Effector memory CD4-positive, alpha-beta T cell (primary cell): ENCODE data around the gene THAP7.

Source experiments
- DNase-seq, 3 donors: peaks; one replicate each; pipeline ENCODE4 v3.0.0-alpha.2; 2020
- H3K27ac ChIP-seq: 2 replicates; pipeline ENCODE4 v1.7.0; 2013; ENCODE audit warnings: mild to moderate bottlenecking, low read length, moderate library complexity; ENCODE audit not compliant: insufficient read depth, poor library complexity, severe bottlenecking
- H3K27me3 ChIP-seq: replicated peaks from 2 replicates; pipeline ENCODE4 v1.7.0; 2013; ENCODE audit warnings: mild to moderate bottlenecking, low read length; ENCODE audit not compliant: insufficient read depth, control insufficient read depth, poor library complexity, severe bottlenecking
- H3K36me3 ChIP-seq: 2 replicates; pipeline ENCODE4 v1.7.0; 2013; ENCODE audit warnings: mild to moderate bottlenecking, low read length, moderate library complexity; ENCODE audit not compliant: control insufficient read depth, insufficient read depth
- H3K4me1 ChIP-seq: 2 replicates; pipeline ENCODE4 v1.7.0; 2013; ENCODE audit warnings: low read length, mild to moderate bottlenecking; ENCODE audit not compliant: control insufficient read depth, insufficient read depth, poor library complexity, severe bottlenecking
- H3K4me3 ChIP-seq: 2 replicates; pipeline ENCODE4 v1.7.0; 2013; ENCODE audit warnings: low read length, low read depth, mild to moderate bottlenecking; ENCODE audit not compliant: insufficient read depth, poor library complexity, severe bottlenecking
- H3K9me3 ChIP-seq: 2 replicates; pipeline ENCODE4 v1.7.0; 2013; ENCODE audit warnings: mild to moderate bottlenecking, low read length, moderate library complexity; ENCODE audit not compliant: control insufficient read depth

The THAP7 gene

DNA sequence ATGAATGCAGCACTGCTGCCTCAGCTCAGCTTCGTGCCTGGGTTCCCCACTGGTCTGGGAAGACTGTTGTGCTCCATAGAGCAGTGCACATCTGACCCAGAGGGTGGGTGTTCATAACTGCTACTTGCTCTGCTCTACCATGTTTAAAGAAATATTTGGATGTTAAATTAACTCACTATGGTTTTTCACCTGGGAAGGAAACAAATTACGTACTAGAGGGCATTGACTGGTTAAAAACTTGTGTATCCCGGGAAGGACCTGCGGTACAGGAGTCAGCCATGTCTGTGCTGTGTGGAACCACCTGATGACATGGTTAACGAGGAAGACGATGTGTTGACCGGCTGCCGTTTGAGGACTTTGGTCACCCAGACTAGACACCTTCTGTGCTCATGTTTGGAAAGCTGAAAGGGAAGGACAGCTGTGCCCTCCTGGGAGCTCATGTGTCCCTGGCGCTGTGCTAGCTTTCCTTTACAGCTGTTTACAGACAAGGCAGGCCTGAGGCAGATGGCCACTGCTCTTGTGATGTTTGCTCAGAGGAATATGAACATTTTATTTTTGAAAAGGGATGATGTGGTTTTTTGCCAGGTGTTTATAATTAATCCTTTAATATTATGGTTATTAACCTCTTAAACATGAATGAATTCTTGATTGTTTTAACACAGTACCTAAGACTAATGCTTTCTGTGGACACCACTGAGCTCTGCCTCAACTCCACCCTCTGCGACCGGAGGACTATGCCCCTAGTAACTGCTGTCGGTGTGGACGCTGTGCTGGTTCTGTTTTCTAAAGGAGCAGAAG lies 49.2 kb downstream of the THAP7 start:
- Histone ChIP-seq H3K9me3 (no peaks in the 10 kb centered on the region), H3K27me3 (peaks cover 10% of the 10 kb centered on the region), H3K36me3 (peaks cover 28% of the 10 kb centered on the region), H3K4me3 (no peak overlapping the region), H3K4me1 (peaks cover 12% of the 10 kb centered on the region), H3K27ac (no peak overlapping the region)
- no peak for DNase-seq

DNA sequence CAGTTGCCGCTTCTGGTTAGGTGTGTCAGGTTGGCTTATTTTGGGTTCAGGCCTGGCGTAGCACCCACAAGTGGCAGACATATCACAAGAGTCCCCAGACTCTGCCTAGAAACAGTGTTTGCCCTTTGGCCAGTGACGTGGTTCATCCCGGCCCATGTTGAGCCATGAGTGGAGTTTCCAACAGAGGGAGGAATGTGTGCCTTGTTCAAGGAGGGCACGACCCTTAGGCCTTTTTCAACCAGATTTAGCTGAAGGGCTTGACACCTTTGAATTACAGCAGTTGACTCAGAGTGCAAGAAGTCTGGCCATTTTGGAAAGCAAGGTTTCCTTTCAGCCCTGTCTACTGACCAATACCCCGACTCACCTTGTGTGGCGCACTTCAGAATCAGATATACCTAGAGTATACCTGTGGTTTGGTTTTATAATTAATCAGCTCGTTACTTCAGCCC lies 50.0 kb downstream of the THAP7 start:
- H3K9me3 ChIP-seq: no peaks in the 10 kb centered on the region
- H3K4me1 ChIP-seq: peaks cover 4% of the 10 kb centered on the region
- H3K27ac ChIP-seq: no peak overlapping the region
- peaks cover 28% of the 10 kb centered on the region for H3K36me3 ChIP-seq
- peaks cover 4% of the 10 kb centered on the region for H3K27me3 ChIP-seq
- no peak for DNase-seq
- no peak overlapping the region for H3K4me3 ChIP-seq

DNA sequence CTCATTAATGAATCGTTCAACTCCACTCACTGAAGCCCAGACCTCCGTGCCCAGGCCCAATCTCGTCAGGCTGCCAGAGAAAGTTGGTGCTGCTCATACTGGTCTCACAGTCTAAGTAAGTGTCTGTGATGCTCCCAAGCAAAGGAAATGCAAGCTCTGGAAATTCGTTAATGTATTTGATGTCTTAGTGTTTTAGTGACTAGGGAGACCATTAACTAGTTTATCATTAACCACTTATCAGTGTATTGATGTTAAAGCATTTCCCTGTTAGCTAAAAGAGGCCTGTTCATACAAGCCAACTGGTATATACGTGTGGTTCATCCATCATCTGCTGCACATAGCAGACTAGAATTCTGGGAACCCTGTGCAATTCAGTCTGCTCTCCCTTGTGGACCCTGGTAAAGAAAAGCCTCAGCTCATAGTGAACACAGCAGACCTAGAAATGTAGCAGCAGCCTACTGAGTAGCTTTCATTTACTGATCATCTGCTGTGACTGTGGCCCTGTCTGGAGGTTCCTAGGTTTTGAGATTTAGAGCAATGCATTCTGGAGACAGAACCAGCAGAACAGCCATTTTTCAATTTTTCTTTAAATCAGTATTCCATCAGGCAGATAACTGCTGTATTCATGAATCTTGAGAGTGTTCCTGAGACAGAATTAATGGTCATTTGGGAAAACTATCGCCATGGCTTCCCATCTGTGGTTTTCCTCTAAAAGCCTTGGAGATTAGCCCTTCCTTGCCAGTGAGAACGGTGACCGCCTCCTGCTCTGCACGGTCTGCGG lies 50.6 kb downstream of the THAP7 start:
- Histone ChIP-seq H3K4me3 (no peak overlapping the region), H3K36me3 (peaks cover 28% of the 10 kb centered on the region), H3K9me3 (no peaks in the 10 kb centered on the region), H3K27ac (no peak overlapping the region), H3K27me3 (no peaks in the 10 kb centered on the region), H3K4me1 (no peaks in the 10 kb centered on the region)
- DNase-seq: no peak

DNA sequence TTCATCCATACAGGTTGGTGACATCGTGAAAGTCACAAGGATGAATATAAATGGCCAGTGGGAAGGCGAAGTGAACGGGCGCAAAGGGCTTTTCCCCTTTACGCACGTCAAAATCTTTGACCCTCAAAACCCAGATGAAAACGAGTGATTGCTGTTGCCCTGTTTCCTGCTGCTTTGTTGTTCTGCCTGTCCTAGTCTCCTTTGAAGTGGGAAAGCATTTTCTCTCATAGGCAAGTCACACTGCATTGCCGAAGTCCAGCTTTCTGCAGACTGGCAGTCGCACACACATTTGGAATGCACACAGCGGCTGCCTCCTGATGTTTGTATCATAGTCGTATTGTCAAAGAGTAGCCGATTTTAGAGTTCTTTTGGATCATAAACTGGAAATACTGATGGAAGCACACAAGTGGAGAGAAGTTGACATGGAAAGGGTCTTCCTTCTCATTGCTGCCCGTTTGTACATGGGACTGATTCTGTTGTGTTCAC lies 52.2 kb downstream of the THAP7 start:
- H3K4me3 ChIP-seq: no peak overlapping the region
- no peaks in the 10 kb centered on the region for H3K9me3 ChIP-seq
- DNase-seq: no peak
- no peaks in the 10 kb centered on the region for H3K27me3 ChIP-seq
- no peak overlapping the region for H3K27ac ChIP-seq
- H3K36me3 ChIP-seq: peaks cover 28% of the 10 kb centered on the region
- H3K4me1 ChIP-seq: peaks cover 2% of the 10 kb centered on the region
